GM12892 (cell line): ENCODE results near the gene GRXCR2.
"Not testable (repeated sequence)": the region's sequence is repeated elsewhere in the genome, so short reads cannot be mapped to it uniquely, and the experiment has no call there.

Experiments
- DNase-seq: peaks from one replicate; pipeline ENCODE4 v3.0.0; 2011; ENCODE audit not compliant: insufficient read length
- FAIRE-seq: peaks from 2 replicates; lab custom pipeline; 2011; peaks lifted over from hg19 to GRCh38; lab: Jason Lieb, UNC
- POLR2A ChIP-seq: IDR thresholded peaks from 2 replicates; pipeline ENCODE4 v1.6.1; 2011; ENCODE audit warnings: low read depth, low read length, control low read depth
- POLR2AphosphoS5 ChIP-seq: IDR thresholded peaks from 2 replicates; pipeline ENCODE4 v1.6.1; 2011; ENCODE audit warnings: low read depth, low read length, control low read depth
- TAF1 ChIP-seq: IDR thresholded peaks from 2 replicates; pipeline ENCODE4 v1.6.1; 2011; ENCODE audit warnings: low read depth, mild to moderate bottlenecking, control low read depth, low read length, borderline replicate concordance

The GRXCR2 gene

GRCh38 chr5:145908206-145908960 is 35.6 kb upstream of the GRXCR2 start:
- DNase-seq (no peak), FAIRE-seq (no peak)

DNA sequence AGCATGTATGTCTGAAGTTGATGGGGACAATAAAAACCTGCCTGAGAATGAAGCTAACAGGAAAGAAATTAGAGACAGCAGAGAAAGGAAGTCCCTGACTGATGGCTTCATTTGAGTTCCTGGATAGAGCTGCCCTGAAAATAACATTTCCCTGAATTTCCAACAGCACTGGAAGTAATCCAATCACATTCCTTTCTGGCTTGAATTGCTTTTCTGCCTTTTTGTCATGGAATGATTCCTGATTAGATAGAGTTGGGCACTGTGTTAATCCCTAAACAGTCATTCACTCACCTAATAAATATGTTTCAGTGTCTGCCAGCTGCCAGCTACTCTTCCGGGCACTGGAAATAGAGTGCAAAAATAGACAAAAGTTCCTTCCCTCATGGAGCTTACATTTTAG is 33.6 kb upstream of the GRXCR2 start:
- DNase-seq, result no peak
- no peak for FAIRE-seq
- TF ChIP-seq POLR2AphosphoS5 (no peak), POLR2A (no peak), TAF1 (no peak)

More at GRCh38 chr5:145908206-145908960, 35.6 kb upstream of the GRXCR2 start:
- TF ChIP-seq POLR2A (no peak), TAF1 (no peak), POLR2AphosphoS5 (no peak)

GRCh38 chr5:145904743-145905142 is 31.9 kb upstream of the GRXCR2 start:
- TF ChIP-seq TAF1, result no peak
- no peak for TF ChIP-seq POLR2A
- no peak for TF ChIP-seq POLR2AphosphoS5
- no peak for FAIRE-seq
- DNase-seq, result no peak

DNA sequence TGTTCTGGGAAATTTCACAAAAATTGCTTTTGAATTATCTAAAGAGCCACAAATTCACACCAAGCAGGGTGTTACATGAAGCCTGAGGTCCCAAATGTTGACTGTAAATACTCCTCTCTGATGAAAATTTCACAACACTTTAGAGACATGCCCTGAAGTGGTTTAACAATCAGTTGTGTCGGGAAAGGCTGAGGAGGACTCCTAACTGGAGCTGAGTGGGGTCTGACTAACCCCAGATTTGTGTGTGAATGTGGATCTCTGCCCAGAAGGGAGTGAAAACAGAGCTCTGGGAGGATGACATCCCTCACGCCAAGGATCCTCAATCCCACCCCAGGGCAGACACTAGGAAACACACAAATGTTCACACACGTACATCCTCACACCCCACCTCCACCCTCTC is 31.1 kb upstream of the GRXCR2 start:
- no peak for FAIRE-seq
- TF ChIP-seq POLR2AphosphoS5 (no peak), TAF1 (no peak), POLR2A (no peak)

GRCh38 chr5:145903113-145903512 is 30.3 kb upstream of the GRXCR2 start:
- FAIRE-seq (no peak), DNase-seq (no peak)
- TF ChIP-seq TAF1, result no peak
- TF ChIP-seq POLR2A, result no peak
- TF ChIP-seq POLR2AphosphoS5, result no peak

More for the DNA sequence above, 31.1 kb upstream of the GRXCR2 start:
- no peak for DNase-seq

- FAIRE-seq (no peak), DNase-seq (no peak)
- TF ChIP-seq TAF1 (no peak), POLR2A (no peak), POLR2AphosphoS5 (no peak)
Observed at GRCh38 chr5:145902421-145902820, 29.6 kb upstream of the GRXCR2 start.

GRCh38 chr5:145898171-145898570 is 25.4 kb upstream of the GRXCR2 start:
- DNase-seq, result no peak
- FAIRE-seq, result no peak
- no peak for TF ChIP-seq POLR2AphosphoS5
- TF ChIP-seq TAF1, result no peak
- no peak for TF ChIP-seq POLR2A

GRCh38 chr5:145891378-145891777 is 18.6 kb upstream of the GRXCR2 start:
- not testable (repeated sequence) for FAIRE-seq

DNA sequence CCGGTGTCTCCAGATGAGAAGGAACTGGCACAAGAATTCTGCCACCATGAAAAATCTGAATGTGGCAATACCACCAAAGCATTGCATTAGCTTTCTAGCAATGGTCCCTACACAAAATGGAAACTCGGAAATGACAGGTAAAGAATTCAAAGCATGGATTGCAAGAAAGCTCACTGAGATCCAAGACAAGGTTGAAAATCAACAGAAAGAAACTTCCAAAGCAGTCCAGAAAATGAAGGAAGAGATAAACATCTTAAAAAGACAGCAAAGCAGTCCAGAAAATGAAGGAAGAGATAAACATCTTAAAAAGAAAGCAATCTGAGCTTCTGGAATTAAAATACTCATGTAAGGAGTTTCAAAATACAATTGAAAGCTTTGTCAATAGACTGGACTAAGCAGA is 16.8 kb upstream of the GRXCR2 start:
- DNase-seq, result no peak
- no peak for FAIRE-seq
- TF ChIP-seq POLR2A, result no peak
- TF ChIP-seq POLR2AphosphoS5, result no peak
- no peak for TF ChIP-seq TAF1

More at GRCh38 chr5:145891378-145891777, 18.6 kb upstream of the GRXCR2 start:
- not testable (repeated sequence) for DNase-seq

DNA sequence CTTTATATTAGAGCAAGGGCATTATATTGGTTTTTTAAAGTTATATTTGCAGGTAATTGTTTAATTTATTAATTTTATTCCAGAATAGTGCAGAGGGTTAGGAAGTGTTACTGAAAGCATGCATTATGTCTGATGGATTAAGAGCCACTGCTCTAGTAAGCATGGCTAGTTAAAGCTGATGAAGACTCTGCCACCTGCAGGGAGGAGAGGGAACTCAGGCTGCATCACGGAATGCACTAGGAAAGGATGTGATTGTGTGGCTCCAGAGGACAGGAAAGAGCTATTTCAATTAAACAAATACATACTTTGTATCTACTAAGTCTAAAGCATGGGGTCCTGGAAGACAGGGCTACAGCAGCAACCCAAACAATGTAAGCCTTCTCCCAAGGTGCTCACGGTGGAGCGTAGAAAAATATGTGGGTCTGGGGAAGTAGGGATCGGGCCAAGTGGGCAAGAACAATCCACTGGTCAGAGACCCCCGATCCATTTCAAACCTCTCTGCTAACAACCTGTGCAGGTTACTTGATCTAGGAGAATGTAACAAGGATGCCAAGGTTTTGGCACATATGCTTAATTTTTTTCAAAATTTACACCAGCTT is 15.3 kb upstream of the GRXCR2 start:
- FAIRE-seq (no peak), DNase-seq (no peak)
- no peak for TF ChIP-seq POLR2A
- no peak for TF ChIP-seq TAF1
- no peak for TF ChIP-seq POLR2AphosphoS5

DNA sequence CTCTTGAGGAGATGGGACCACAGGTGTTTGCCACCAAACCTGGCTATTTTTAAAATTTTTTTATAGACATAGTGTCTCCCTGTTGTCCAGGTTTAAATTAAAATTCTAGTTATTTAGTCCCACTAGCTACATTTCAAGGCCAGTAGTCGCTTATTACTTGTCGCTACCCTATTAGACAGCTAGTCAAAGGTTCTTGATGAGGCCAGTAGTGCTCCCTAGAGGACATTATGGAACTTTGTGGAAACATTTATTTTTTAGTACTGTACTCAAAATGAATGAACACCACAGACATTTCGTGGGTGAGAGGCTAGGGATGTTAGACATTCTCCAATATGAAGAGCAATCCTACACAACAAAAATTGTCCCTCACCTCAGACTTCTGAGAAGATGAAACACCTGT is 14.4 kb upstream of the GRXCR2 start:
- no peak for TF ChIP-seq POLR2AphosphoS5
- DNase-seq (no peak), FAIRE-seq (no peak)

- no peak for TF ChIP-seq TAF1
- TF ChIP-seq POLR2AphosphoS5, result no peak
- TF ChIP-seq POLR2A, result no peak
- DNase-seq (no peak), FAIRE-seq (no peak)
Observed at GRCh38 chr5:145874765-145875164, 2.0 kb upstream of the GRXCR2 start.

GRCh38 chr5:145872486-145872885 is 328 bp downstream of the GRXCR2 start:
- TF ChIP-seq POLR2A (no peak), TAF1 (no peak), POLR2AphosphoS5 (no peak)
- DNase-seq (no peak), FAIRE-seq (no peak)

DNA sequence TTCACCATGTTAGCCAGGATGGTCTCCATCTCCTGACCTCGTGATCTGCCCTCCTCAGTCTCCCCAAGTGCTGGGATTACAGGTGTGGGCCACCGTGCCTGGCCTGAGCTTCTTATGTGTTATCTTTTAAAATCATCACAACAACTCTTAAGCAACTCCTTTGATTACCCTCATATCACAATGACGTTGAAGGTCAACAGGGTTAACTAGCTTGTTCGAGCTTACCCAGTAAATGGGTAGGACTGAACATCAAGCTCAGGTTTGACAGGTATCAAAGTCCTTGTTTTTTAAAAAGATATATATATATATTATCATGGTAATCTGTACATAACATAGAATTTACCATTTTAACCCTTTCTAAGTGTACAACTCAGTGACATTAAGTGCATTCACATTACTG is 3.1 kb downstream of the GRXCR2 start:
- FAIRE-seq, result no peak
- no peak for TF ChIP-seq POLR2A
- TF ChIP-seq TAF1, result no peak
- TF ChIP-seq POLR2AphosphoS5, result no peak
- DNase-seq, result no peak
